GM21737 (cell line): ENCODE data around the gene POU2AF1.
"Not testable (repeated sequence)": the region's sequence is repeated elsewhere in the genome, so short reads cannot be mapped to it uniquely, and the experiment has no call there.

Experiments
- ATAC-seq: cut with Tn5 transposase; IDR thresholded peaks from one replicate; pipeline ENCODE4 v1.9.1; 2021; ENCODE audit warnings: mild to moderate bottlenecking, moderate library complexity; ENCODE audit not compliant: unreplicated experiment

POU2AF1 gene

DNA sequence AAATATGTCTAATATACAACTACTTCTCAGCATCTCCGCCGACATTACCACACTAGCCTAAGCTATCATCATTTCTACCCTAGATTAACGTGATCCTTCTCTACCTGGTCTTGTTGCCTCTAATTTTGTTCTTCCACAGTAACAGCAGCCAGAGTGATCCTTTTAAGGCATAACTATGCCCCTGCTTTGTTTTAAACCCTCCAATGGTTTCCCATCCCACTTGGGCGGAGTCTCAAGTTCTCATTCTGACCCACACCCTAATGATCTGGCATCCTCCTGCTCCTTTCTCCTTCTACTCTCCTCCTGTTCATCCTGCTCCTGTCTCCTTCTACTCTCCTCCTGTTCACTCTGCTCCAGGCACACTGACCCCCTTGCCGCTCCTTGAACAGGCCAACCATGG lies 31.9 kb upstream of the POU2AF1 start:
- ATAC-seq: no peak

GRCh38 chr11:111409915-111410314 lies 30.8 kb upstream of the POU2AF1 start:
- ATAC-seq: peak; percentile 48

GRCh38 chr11:111408789-111409727 lies 30.0 kb upstream of the POU2AF1 start:
- peak; percentile 26 for ATAC-seq

GRCh38 chr11:111407652-111408051 lies 28.6 kb upstream of the POU2AF1 start:
- ATAC-seq: no peak

DNA sequence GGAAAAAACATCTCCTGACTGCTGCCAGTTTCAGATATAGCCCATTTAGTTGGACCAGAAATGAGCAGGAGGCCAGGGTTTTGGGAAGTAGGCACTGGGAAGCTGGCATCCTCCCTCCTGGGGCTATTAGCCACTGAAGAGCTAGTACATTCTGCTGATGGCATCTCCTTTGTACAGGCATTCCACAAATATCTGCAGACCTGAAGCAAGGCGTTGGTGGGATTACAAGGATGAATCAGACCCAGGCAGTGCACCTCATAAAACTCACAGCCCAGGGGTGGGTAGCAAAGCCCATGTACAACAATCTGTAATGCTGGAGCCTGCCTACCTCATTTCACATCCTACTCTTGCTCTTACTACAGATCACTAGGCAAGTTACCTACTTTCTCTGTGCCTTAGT lies 27.5 kb upstream of the POU2AF1 start:
- no peak for ATAC-seq

GRCh38 chr11:111406091-111406490 lies 27.0 kb upstream of the POU2AF1 start:
- ATAC-seq: no peak

- no peak for ATAC-seq
These were observed 26.5 kb upstream of the POU2AF1 start for GRCh38 chr11:111405551-111405950.

DNA sequence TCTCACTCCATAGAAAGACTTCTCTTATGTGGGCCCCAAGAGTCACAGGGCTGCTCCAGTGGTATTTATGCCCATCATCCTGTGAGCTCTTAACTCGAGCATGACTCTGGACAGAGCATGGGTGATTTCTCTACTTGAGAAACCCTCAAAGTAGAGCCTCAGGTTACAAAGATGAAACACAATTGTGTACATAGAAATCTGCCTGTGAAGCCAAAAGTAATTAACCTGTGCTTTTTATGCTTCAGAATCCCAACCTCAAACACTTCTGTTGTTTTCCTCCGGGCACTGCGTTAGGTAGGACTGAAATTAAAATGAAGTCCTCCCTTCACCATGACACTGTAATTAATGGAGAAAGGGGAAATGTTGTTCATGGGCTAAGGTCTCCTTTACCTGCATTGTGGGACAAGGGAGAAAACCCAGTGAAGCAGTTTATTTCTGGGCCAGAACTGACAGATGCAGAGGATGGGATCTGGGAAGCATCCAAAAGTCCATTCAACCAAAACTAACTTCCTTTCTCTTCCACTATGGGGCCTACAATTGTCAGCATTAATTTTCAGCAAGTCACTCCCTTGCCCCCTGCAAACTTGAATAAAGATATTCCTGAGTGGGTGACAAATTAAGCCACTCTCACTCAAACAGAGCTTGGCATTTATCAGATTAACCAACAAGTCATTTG lies 24.1 kb upstream of the POU2AF1 start:
- ATAC-seq: no peak

DNA sequence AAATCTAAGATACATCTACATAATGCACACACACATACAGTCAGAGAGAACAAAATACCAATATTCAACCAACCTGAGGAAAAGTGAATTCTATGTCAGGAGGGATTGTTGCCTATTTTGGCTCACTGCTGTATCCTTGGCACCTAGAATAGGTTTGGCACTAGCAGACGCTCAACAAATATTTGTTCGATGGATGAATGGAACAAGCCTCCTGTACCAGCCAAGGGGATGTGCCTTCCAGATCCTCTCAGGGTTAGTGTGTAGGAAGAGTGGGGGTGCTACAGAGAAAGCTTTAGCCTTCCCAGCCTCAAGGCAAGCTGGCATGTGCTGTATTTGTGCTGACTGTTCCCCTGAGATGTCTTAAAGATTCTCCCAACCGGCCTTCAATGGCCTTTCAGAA lies 23.3 kb upstream of the POU2AF1 start:
- no peak for ATAC-seq

DNA sequence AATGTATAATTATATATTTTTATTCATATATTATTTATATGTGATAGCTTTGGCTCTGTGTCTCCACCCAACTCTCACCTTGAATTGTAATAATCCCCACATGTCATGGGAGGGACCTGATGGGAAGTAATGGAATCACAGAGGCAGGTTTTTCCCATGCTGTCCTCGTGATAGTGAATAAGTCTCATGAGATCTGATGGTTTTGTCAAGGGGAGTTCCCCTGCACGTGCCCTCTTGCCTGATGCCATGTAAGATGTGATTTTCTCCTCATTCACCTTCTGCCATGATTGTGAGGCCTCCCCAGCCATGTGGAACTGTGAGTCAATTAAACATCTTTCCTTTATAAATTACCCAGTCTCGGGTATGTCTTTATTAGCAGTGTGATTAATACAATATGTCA lies 22.9 kb upstream of the POU2AF1 start:
- ATAC-seq: not testable (repeated sequence)

- ATAC-seq: peak; percentile 34
These were observed 21.5 kb upstream of the POU2AF1 start for GRCh38 chr11:111400595-111400994.

DNA sequence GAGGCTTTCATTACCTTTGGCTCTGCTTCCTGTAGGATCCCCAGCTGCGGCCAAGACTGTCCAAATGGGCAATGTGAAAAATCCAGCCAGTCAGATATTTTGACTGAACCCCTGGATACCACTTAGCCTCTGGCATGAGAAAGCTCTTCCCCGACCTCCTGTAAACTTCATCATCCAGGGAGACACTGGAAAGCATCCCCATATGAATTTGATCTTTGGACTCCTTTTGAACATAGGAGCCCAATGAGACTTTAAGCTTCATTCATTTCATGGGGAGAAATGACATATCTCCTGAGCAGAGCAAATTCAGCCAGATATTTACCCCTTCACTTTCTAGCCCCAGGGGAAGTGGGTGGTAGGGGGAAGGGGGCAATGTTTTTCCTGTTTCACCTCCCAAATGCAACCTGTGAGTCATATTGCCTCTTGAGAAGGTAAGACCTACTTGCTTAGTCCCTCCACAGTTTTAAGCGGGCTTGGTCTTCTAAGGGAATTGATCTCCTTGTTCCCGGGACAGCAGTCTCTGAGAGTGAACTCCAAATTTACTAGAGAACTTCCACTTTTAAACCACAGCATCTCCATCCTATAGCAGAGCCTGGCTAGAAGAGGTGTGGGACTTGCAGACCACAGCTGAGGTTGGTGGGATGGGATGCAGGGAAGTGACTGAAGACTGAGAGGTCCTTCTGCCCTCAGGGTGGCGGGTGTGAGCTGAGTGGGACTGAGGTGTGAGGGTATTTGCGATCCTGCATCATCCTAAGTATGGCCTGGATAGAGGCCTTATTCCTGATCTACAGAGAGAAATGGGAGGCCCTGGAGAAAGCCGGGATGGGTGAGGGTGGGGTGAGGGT lies 20.3 kb upstream of the POU2AF1 start:
- ATAC-seq: peak; percentile 36

DNA sequence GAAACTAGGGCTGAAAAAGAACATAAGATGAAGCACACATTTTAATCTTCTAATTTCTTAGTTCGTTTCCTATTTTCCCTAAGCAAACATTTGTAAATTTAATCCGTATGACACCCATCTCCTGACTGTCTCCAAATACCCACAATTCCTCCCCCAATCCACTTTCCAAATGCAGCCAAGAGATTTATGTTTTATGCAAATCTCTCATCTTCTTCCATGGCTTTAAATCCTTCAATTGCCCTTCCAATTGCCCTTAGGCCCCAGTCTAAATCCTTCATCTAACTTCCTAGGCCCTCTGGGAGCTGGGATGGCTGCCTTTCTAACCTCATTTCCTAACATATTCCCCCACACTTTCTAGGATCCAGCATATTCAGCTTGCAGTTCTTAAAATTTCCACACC lies 18.0 kb upstream of the POU2AF1 start:
- ATAC-seq: no peak

DNA sequence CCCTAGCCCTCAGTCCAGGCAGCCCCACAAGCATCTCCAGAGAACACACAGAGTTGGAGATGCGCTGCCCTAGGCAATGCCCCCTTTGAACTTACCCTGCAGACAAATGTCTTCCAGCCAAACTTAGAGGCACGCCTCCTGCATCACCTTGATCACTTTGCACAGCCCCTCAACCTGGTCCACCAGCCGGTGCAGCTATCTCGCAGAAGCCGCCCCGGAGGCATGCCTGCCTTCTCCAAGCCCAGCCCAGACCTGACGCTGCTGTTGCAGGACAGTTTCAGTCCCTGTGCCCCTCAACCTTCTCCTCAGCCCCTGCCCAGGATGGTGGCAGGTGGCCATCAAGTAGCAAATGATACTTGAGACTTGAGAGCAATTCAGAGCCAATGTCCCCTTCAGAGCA lies 16.7 kb upstream of the POU2AF1 start:
- no peak for ATAC-seq

GRCh38 chr11:111395081-111395480 lies 16.0 kb upstream of the POU2AF1 start:
- no peak for ATAC-seq

DNA sequence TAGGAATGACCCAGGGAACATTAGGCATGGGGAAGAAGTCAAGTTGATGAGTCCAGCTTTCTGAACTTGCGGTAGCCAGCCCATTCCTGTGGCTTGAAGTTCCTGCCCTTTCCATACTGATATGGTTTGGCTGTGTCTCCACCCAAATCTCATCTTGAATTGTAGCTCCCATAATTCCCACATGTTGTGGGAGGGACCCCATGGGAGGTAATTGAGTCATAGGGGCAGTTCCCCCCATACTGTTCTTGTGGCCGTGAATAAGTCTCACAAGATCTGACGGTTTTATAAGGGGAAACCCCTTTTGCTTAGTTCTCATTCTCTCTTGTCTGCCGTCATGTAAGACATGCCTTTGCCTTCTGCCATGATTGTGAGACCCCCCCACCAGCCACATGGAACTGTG lies 15.1 kb upstream of the POU2AF1 start:
- ATAC-seq: not testable (repeated sequence)

GRCh38 chr11:111393585-111393984 lies 14.5 kb upstream of the POU2AF1 start:
- ATAC-seq: no peak

GRCh38 chr11:111393096-111393495 lies 14.0 kb upstream of the POU2AF1 start:
- ATAC-seq: no peak

DNA sequence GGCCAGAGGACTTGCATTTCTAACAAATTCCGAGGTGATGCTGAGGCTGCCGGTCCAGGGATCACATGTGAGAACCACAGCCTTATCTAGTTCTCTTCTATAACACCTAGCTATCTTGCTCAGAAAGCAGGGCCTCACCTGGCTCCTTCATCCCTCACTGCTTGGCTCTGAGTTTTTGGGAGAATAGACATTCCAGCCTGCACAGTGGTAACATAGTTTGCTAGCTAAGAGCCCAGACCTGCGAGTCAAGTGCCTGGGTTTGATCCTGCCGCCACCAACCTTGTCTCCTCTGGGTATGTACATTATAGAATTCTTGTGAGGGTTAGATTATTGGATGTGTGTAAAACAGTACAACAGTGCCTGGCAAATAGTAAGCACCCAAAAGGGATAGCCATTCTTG lies 13.5 kb upstream of the POU2AF1 start:
- ATAC-seq: no peak

GRCh38 chr11:111391328-111392124 lies 12.5 kb upstream of the POU2AF1 start:
- ATAC-seq: no peak
